C4-2B (cell line): ENCODE results near the gene IFT20.

Source experiments
- H3K27ac ChIP-seq: fragments of 450-650 bp; 2 replicates; pipeline ENCODE4 v1.5.1; 2017
- CTCF ChIP-seq: fragments of 450-650 bp; conservative IDR thresholded peaks from 2 replicates; pipeline ENCODE4 v1.5.1; 2017; ENCODE audit warnings: mild to moderate bottlenecking
- ZFX ChIP-seq: fragments of 450-650 bp; IDR thresholded peaks from 2 replicates; pipeline ENCODE4 v1.6.1; 2017

The IFT20 gene

DNA sequence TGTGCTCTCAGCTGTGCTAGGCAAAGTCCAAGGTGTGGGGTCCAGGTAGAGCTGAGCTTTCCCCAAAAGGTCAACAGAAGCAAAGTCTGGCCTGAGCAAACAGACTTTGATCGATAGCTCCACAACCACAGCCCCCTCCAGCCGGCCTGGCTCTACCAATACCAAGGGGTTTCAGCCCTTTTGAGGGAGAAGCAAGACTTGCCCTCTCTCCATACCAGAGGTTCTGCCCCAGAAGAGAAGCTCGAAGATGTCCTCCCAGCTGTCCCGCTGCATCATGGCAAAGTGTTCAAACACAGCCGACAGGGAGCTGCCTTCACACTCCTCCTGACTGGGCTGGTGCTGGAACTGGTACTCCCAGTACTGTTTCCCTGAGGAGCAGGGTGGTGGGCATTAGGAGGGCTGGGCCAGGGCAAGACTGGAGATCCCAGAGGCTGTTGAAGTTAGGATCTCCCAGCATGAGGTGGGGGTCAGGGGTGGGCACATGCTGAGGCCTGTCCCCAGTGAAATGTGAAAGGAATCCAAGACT lies 33.1 kb upstream of the IFT20 start:
- H3K27ac ChIP-seq = no peak overlapping the region
- no peak for TF ChIP-seq ZFX
- TF ChIP-seq CTCF = no peak

- H3K27ac ChIP-seq = no peak overlapping the region
- TF ChIP-seq ZFX (no peak), CTCF (no peak)
Observed at GRCh38 chr17:28367641-28368305, 32.5 kb upstream of the IFT20 start.

GRCh38 chr17:28366605-28367004 lies 31.3 kb upstream of the IFT20 start:
- TF ChIP-seq CTCF = no peak
- no peak for TF ChIP-seq ZFX
- H3K27ac ChIP-seq = no peak overlapping the region

- TF ChIP-seq ZFX (no peak), CTCF (no peak)
- H3K27ac ChIP-seq = no peak overlapping the region
Observed at GRCh38 chr17:28365487-28365886, 30.2 kb upstream of the IFT20 start.

DNA sequence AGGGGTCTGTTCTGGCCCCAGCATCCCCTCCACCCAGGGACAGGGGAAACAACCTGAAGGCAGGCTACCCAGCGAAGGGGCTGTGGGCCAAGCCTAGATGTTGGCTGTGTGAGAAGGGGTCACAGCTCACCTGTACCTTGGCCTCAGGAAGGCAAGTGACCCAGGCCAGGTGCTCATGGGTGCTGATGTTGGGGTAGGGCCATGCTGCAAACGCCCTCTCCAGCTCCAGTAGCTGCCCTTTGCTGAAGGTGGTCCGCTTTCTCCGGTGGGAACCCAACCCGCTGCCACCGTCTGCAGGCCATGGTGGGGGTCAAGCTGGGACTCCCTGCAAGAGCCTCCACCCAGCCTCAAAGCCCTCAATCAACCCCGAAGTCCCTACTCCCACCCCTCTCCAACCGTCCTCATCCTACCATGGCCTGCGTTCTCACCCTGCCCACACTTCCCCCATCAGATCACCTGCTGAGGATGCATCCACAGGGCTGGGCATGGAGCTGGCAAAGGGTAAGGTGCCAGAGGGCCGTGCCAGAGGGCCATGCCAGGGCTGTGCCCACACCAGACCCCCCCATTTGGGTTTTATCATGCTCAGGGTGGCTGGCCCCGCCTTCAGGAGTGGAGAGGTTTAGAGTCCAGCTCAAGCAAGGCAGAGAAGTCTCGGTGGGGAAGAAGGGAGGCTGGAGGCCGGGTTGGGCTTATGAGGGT lies 29.5 kb upstream of the IFT20 start, which contains the start of gene SEBOX:
Gene SEBOX, minus strand, starts transcription at position 535 of the 699 bp plus-strand sequence. Its CDS starts 48 bp downstream, at position 487.
- TF ChIP-seq CTCF (no peak), ZFX (no peak)
- no peak within 1 kb of the TSS for H3K27ac ChIP-seq

DNA sequence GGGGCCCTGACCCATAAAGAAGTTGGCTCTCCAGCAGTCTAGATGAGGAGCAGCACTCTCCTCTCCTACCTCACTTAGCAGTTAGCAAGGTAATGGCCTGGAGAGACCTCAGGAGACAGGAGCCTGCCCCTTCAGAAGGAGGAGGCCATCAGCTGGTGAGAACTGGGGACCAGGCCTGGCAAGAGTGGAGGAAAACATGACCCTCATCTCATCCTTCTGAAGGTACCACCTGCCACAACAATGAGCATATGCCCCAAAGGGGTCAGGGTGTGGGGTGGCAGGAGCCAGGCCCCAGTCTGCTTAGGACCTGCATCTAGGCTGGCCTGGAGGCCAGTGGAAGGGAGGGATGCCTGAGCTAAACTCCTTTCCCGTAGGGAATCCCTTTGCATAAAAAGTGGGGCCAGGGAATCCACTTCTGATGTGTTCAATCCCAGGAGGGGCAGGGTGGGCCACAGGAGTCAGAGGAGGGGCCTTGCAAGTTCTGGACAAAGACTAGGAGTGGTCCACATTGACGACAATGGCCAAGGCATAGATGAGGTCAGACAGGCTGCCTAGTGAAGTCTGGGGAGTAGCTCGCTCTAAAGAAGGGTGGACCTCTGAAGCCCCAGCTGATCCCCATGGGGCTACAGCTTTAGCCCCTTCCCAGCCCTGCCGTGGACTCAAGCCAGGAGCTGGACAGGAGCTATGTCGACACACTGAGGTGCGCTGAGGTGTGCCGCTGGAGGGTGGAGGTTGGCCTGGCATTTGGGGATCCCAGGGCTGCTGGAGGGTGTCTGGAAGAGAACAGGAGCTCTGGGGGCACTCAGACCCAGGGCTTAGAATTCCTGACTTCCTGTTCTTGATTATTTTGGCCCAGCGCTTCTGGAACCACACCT lies 28.7 kb upstream of the IFT20 start:
- no peak overlapping the region for H3K27ac ChIP-seq

More for the DNA sequence above, 28.7 kb upstream of the IFT20 start:
- TF ChIP-seq ZFX (no peak), CTCF (no peak)
